Measurements from ENCODE around the gene TBL3.

Gene TBL3

GRCh38 chr16:1982991-1983543 is 11.2 kb downstream of the TBL3 start:
- H3K4me3 ChIP-seq (ENCODE audit: low read length) = peak overlapping the region; percentile 57
- peaks cover 27% of the 10 kb centered on the region for H3F3A ChIP-seq (ENCODE audit: insufficient read depth, low read length)
- H3K27ac ChIP-seq (ENCODE audit: low read length) = no peak overlapping the region
- no peaks in the 10 kb centered on the region for H3K9me3 ChIP-seq (replicated peaks; ENCODE audit: insufficient read depth, low read length)
- 0 out of 2 replicates have a peak, but pooled peaks cover 4% of the 10 kb centered on the region for H3K36me3 ChIP-seq (replicated peaks; ENCODE audit: insufficient read depth, low read length)
- peak overlapping the region; percentile 62; the same call in 1 of the 2 replicates for H2AFZ ChIP-seq (ENCODE audit: low read length)
- no peak for DNase-seq
- H3K9ac ChIP-seq (ENCODE audit: low read length) = no peak overlapping the region
- peaks cover 16% of the 10 kb centered on the region for H3K4me1 ChIP-seq (ENCODE audit: low read length)
- H4K20me1 ChIP-seq (ENCODE audit: insufficient read depth, low read length) = no peaks in the 10 kb centered on the region
- no peaks in the 10 kb centered on the region for H3K9me2 ChIP-seq (replicated peaks; ENCODE audit: insufficient read depth, low read length)
- H3K4me2 ChIP-seq (ENCODE audit: low read depth, low read length) = peak overlapping the region; percentile 97
- TF ChIP-seq CTCF (IDR thresholded peaks at IDR 0.05; ENCODE audit: low read length) (no peak), EZH2phosphoT487 (IDR thresholded peaks at IDR 0.05; ENCODE audit: low read length) (no peak), EZH2 (optimal IDR thresholded peaks at IDR 0.05; ENCODE audit: low read depth, low read length) (peak; percentile 68)
- H3K79me2 ChIP-seq (ENCODE audit: low read length) = peaks cover 16% of the 10 kb centered on the region
- peaks cover 39% of the 10 kb centered on the region for H3K27me3 ChIP-seq (replicated peaks; ENCODE audit: insufficient read depth, low read length)

GRCh38 chr16:1983544-1984346 is 11.9 kb downstream of the TBL3 start, which contains the start of gene GFER:
Gene GFER (plus strand): TSS chr16:1984193. CDS start chr16:1984219, 26 bp downstream.
- Histone ChIP-seq H4K20me1 (ENCODE audit: insufficient read depth, low read length) (no peaks in the 10 kb centered on the region), H3K9me3 (replicated peaks; ENCODE audit: insufficient read depth, low read length) (no peaks in the 10 kb centered on the region), H3K4me3 (ENCODE audit: low read length) (peak within 1 kb of the TSS; percentile 99), H3K79me2 (ENCODE audit: low read length) (peaks cover 16% of the 10 kb centered on the region), H3K9me2 (replicated peaks; ENCODE audit: insufficient read depth, low read length) (no peaks in the 10 kb centered on the region), H3K4me2 (ENCODE audit: low read depth, low read length) (peak within 1 kb of the TSS; percentile 97), H3K9ac (ENCODE audit: low read length) (peak within 1 kb of the TSS; percentile 86), H3F3A (ENCODE audit: insufficient read depth, low read length) (peaks cover 27% of the 10 kb centered on the region), H3K27me3 (replicated peaks; ENCODE audit: insufficient read depth, low read length) (peaks cover 39% of the 10 kb centered on the region), H3K27ac (ENCODE audit: low read length) (no peak within 1 kb of the TSS), H2AFZ (ENCODE audit: low read length) (peak within 1 kb of the TSS; percentile 62), H3K36me3 (replicated peaks; ENCODE audit: insufficient read depth, low read length) (0 out of 2 replicates have a peak, but pooled peaks cover 4% of the 10 kb centered on the region), H3K4me1 (ENCODE audit: low read length) (peaks cover 16% of the 10 kb centered on the region)
- TF ChIP-seq EZH2phosphoT487 (IDR thresholded peaks at IDR 0.05; ENCODE audit: low read length) (no peak), CTCF (IDR thresholded peaks at IDR 0.05; ENCODE audit: low read length) (peak; percentile 39)
- DNase-seq = peak; percentile 90

GRCh38 chr16:1984347-1985225 is 12.7 kb downstream of the TBL3 start:
- no peaks in the 10 kb centered on the region for H4K20me1 ChIP-seq (ENCODE audit: insufficient read depth, low read length)
- H3K4me2 ChIP-seq (ENCODE audit: low read depth, low read length) = peak overlapping the region; percentile 91
- H3K27me3 ChIP-seq (replicated peaks; ENCODE audit: insufficient read depth, low read length) = peaks cover 39% of the 10 kb centered on the region
- H3F3A ChIP-seq (ENCODE audit: insufficient read depth, low read length) = peaks cover 27% of the 10 kb centered on the region
- peaks cover 16% of the 10 kb centered on the region for H3K79me2 ChIP-seq (ENCODE audit: low read length)
- H3K9me3 ChIP-seq (replicated peaks; ENCODE audit: insufficient read depth, low read length) = no peaks in the 10 kb centered on the region
- H2AFZ ChIP-seq (ENCODE audit: low read length) = peak overlapping the region; percentile 9
- 0 out of 2 replicates have a peak, but pooled peaks cover 4% of the 10 kb centered on the region for H3K36me3 ChIP-seq (replicated peaks; ENCODE audit: insufficient read depth, low read length)
- no peak for TF ChIP-seq CTCF (IDR thresholded peaks at IDR 0.05; ENCODE audit: low read length)
- no peak for DNase-seq
- H3K9ac ChIP-seq (ENCODE audit: low read length) = peak overlapping the region; percentile 86
- no peaks in the 10 kb centered on the region for H3K9me2 ChIP-seq (replicated peaks; ENCODE audit: insufficient read depth, low read length)
- no peak overlapping the region for H3K27ac ChIP-seq (ENCODE audit: low read length)
- H3K4me1 ChIP-seq (ENCODE audit: low read length) = peaks cover 16% of the 10 kb centered on the region
- peak overlapping the region; percentile 99 for H3K4me3 ChIP-seq (ENCODE audit: low read length)

Measured in MM.1S (cell line).